HG03108 (cell line): Measurements from ENCODE around the gene SLC16A6.
"Not testable (repeated sequence)": the region's sequence is repeated elsewhere in the genome, so short reads cannot be mapped to it uniquely, and the experiment has no call there.

Experiments
- ATAC-seq: cut with Tn5 transposase; IDR thresholded peaks from one replicate; pipeline ENCODE4 v1.9.1; 2021; ENCODE audit warnings: moderate library complexity; ENCODE audit not compliant: unreplicated experiment

SLC16A6 gene

GRCh38 chr17:68253426-68253825, 37.5 kb downstream of the SLC16A6 start:
- ATAC-seq, result not testable (repeated sequence)

- ATAC-seq, result no peak
Observed at GRCh38 chr17:68249354-68249765, 41.6 kb downstream of the SLC16A6 start.

DNA sequence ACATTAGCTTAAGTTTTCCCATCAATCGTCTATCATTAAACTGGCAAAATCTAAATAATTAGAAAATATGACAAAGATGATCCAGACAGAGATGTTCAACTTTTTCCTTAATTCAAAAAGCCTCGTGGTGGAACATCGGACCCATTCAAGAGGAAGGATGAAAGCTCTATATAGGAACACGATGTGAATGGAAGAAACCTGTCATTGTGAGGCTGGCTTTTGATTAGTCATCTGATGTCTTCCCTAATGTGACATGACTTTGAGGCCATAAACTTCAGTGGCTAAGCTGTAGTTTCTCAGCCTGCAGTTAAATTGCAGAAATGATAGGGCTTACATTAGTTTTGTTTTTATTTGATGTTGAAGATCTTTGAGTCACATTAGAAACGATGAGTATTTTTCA, 42.0 kb downstream of the SLC16A6 start:
- ATAC-seq, result no peak

GRCh38 chr17:68248199-68248825, 42.6 kb downstream of the SLC16A6 start:
- peak; percentile 22 for ATAC-seq

DNA sequence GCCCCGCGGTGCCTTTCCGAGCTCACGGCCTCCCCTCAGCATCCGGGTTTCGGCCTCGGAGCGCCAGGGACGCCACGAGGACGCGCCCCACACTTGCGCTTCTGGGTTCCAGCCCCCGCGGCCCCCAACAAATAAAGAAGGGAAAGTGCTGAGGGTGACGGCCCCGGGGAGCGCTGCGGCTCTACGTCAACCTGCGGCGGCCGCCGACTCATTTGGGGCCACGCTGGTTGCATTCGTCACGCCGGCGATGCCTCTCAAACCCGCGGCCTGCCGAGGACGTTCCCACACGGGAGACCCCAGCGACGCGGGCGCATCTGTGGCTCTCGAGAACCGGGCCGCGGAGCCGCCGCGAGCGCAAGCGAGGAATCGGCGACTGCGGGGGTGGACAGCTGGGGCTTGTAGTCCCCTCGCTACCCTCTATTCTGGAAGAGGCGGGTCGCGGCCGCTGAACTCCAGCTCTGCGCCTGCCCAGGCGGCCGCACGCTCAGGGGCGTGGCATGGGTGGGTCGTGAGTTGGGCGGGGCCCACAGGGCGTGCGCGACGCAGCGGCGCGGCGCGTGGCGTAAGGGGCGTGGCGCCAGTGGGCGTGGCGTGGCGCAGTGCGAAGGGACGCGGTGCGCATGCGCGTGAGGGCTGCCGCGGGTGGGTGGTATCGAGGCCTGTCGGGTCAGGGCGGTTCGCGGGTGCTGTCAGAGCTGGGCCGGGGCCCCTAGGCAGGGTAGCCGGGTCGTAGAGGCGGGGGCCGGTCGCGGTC, 43.3 kb downstream of the SLC16A6 start, which contains the start of gene AMZ2:
Gene AMZ2, plus strand, starts transcription at position 599 of the 754 bp plus-strand sequence. CDS start 2,145 bp downstream, outside the sequence.
- peak; percentile 89 for ATAC-seq

DNA sequence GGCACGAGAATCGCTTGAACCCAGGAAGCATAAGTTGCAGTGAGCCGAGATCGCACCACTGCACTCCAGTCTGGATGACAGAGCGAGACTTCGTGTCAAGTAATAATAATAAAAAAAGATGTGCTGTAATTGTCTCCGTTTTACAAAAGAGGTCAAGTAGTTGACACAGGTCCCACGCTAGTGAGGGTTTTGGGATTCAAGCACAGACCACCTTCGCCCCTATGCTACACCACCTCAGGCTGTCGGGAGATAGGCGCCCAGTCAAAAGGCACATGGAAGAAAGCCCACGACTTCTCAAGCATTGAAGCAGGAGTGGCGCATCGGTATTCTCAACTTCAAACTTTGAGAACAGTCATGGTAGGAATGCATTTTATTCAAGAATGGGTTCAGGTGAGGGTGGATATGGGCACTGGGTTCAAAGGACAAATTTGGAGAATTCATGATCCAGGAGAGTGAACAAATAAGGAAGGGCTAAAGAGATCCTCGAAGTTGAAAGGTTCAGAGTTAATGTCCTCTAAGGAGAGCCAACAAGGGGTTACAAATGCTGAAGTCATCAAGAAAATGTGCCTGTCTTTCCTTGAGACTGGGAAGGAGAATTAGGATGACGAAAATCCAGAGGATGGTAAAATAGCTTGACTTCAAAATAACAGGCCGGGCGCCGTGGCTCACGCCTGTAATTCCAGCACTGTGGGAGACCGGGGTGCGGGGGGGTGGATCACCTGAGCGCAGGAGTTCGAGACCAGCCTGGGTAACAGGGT, 44.5 kb downstream of the SLC16A6 start:
- ATAC-seq, result no peak

DNA sequence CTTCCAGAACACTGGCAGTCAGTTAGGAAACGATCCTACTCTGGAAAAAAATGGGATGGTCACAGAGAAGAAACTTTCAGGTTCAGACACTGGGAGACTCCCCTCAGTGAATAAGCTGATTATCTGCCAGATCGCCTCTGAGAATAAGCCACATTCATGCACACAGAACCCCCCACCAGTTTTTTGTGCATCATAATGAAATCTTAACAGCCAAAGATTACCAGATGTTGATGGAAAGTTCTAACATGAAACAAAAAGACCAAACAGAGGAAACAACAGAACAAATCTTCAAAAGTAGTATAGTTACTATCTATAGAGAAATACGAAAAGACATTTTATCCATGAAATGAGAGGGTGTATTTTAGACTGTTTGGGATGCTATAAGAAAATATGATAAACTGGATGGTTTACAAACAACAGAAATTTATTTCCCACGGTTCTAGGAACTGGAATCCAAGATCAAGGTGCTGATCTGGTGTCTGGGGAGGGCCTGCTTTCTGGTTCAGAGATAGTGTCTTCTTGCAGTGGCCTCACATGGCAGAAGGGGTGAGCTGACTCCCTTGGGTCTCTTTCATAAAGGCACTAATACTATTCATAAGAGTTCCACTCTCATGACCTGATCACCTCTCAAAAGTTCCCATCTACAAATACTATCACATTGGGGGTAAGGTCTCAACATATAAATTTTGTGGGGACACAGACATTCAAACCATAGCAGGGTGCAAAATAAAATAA, 51.1 kb downstream of the SLC16A6 start:
- no peak for ATAC-seq

- ATAC-seq, result no peak
Observed at GRCh38 chr17:68238871-68239253, 52.1 kb downstream of the SLC16A6 start.

DNA sequence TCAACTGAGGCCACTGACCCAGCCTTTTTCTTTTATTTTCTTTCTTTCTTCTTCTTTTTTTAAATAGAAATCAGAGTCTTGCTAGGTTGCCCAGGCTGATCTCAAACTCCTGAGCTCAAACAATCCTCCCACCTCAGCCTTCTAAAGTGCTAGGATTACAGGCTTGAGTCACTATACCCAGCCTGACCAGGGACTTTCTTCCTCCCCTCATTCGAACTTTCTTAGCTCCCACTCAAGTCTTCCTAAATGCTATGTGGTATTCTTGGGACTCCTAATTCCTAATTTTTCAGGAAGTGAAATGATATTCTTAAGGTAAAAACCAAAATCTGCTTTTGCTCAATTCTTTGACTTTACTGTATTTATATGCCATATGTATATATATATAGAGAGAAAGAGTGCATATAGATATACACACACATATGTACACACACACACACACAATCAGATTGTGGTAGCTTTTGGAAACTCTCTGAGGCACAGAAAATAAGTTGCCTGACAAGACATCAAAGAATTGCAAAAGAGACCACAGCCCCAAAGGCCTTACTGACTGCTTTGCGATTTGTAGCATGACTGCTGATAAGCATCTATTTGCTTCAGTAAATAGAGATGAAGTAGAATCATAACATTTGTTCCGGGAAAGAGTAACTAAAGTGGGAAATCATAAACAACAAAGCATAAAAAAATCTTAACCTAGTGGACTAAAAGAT, 52.6 kb downstream of the SLC16A6 start:
- peak; percentile 0 for ATAC-seq

GRCh38 chr17:68237369-68238163, 53.4 kb downstream of the SLC16A6 start:
- ATAC-seq, result peak; percentile 62

DNA sequence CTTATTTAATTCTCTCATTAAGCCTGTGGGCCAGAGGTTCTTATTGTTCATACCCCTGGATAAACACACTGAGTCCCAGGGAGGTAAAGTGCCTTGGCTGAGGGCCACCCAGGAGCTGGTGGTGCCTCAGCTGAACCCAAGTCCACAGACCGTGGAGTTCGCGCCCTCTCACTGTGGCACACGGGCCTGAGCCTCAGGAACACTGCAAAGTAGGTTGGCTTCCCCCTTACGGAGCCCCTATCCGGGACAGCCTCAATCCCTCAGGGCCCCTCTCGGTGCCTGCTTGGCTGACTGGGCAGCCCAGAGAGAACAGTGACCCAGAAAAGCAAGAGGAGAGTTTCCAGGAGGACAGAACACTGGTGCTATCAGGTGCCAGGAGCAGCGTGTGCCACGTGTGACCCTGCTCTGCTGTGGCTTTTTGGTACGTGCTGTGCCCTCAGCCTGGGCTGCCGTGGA, 55.6 kb downstream of the SLC16A6 start:
- ATAC-seq, result not testable (repeated sequence)

GRCh38 chr17:68234726-68235335, 56.1 kb downstream of the SLC16A6 start:
- peak; percentile 34 for ATAC-seq

DNA sequence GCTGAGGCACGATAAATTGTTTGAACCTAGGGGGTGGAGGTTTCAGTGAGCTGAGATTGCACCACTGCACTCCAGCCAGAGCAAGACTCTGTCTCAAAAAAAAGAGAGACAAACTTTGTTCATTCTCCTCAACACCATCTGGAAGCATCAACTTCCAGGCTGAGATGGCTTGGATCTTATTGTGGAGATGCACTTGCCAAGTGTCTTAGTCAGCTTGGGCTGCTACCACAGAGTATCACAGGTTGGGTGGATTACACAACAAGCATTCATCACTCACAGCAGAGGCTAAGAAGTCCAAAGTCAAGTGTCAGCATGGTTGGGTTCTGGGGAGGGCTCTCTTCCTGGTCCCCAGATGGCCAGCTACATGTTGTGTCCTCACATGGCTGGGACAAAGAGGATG, 58.2 kb downstream of the SLC16A6 start:
- not testable (repeated sequence) for ATAC-seq

- no peak for ATAC-seq
Observed at GRCh38 chr17:68231541-68231940, 59.4 kb downstream of the SLC16A6 start.

GRCh38 chr17:68231131-68231530, 59.8 kb downstream of the SLC16A6 start:
- ATAC-seq, result not testable (repeated sequence)

DNA sequence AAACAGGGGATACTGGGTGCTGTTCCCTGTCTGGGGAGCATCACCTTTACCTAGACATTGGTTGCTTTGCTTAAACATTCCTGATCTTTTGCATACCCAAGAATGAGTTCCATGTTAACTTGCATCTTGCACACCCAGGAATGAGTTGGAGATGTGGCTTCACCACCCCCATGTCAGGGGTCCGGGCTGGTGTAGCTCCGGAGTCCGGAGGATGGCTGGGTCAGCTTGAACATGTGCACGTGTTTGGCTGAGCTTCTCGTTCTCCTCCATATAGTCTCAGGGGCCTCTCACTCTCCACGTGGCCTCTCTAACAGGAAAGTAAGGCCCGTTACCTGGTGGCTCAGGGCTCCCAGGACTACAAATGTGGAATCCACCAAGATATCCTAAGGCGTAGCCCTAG, 61.3 kb downstream of the SLC16A6 start:
- ATAC-seq, result no peak

DNA sequence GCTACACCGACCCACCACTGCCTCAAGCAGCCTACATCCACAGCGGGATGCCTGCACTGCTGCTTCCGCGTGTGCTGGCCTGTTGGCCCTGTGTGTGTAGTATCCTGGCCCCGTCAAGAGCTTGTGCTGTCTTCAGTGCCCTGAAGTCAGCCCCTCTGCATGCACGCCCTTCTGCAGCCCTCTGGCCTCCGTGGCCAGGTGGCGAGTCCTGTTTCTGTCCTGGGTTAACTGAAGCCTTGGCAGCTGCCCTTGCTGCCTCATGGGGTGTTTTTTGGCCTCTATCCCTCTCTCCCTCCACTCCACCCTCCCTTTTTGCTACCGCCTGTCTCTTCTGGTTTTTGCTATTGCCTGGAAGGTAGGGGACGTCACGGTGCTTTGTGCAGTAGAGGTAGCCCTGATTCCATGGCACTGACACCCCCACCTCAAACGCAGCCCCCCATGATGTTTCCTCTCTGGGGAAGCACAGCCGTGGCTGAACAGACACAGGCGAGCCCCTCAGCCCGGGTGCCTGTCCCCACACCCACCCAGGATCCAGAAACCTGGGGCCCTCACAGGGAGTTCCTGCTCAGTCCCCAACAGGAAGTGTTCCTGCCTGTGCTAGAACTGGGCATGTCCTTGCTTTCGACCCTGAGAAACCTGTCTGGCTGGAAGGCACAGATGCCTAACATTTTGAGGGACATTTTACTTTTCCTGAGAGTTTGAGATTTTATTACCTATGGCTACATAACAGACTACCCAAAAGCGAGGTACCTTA, 61.9 kb downstream of the SLC16A6 start:
- no peak for ATAC-seq

- not testable (repeated sequence) for ATAC-seq
Observed at GRCh38 chr17:68228039-68228680, 62.8 kb downstream of the SLC16A6 start.
